Esophagus squamous epithelium (tissue), 4 donors: ENCODE data around the gene SUSD3.

ENCODE experiments used
- CTCF ChIP-seq, 6 experiments: fragments of 450-650 bp in 4 of 6; fragments of 200-600 bp in 2 of 6; sonication (generic) in 2 of 6; IDR thresholded peaks; one replicate each; pipeline ENCODE4 v1.5.1; 2016 to 2019; ENCODE audit warnings: antibody characterized with exemption in 6 of 6, mild to moderate bottlenecking in 4 of 6, moderate library complexity in 4 of 6
- POLR2A ChIP-seq, 4 donors: fragments of 450-650 bp; IDR thresholded peaks; one replicate each; pipeline ENCODE4 v1.6.1; 2017; ENCODE audit warnings: antibody characterized with exemption in 4 of 4, mild to moderate bottlenecking in 4 of 4, moderate library complexity in 3 of 4

GRCh38 chr9:93114169-93114983, 55.9 kb downstream of the SUSD3 start:
- TF ChIP-seq CTCF (IDR thresholded peaks at IDR 0.05), result no peak
- TF ChIP-seq POLR2A (IDR thresholded peaks at IDR 0.05), result no peak
